GM19240 (cell line): ENCODE results near the gene ZNF665.
"Not testable (repeated sequence)": the region's sequence is repeated elsewhere in the genome, so short reads cannot be mapped to it uniquely, and the experiment has no call there.

Experiments used
- DNase-seq: peaks from one replicate; pipeline ENCODE4 v3.0.0; 2011; ENCODE audit warnings: low spot score; ENCODE audit not compliant: insufficient read length

ZNF665 gene

DNA sequence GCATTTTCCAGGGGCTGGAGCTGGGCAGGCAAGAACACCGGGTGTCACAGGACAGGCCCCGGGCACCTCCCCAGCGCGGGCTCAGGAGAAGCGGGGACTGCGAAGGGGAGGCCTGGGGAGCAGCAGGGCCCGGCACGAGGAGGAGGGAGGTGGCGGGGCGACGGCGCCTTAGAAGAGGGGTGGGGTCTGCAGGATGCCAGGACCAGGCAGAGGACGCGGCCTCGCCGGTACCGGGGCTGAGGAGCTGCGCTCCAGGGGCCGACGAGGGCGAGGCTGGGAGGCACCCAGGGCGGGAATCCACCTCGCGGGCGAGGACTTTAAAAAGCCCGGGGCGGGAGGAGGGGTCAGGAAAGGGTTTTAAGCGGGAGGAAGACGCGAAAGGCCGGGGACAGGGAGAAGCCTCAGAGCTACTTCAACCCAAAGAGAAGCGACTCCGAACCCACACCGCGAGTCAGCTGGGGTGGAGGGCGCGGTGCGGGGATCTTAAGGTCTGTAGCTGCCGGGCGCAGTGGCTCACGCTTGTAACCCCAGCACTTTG lies 35.0 kb downstream of the ZNF665 start:
- no peak for DNase-seq

- DNase-seq: no peak
These were observed 35.5 kb downstream of the ZNF665 start for GRCh38 chr19:53157626-53158025.

DNA sequence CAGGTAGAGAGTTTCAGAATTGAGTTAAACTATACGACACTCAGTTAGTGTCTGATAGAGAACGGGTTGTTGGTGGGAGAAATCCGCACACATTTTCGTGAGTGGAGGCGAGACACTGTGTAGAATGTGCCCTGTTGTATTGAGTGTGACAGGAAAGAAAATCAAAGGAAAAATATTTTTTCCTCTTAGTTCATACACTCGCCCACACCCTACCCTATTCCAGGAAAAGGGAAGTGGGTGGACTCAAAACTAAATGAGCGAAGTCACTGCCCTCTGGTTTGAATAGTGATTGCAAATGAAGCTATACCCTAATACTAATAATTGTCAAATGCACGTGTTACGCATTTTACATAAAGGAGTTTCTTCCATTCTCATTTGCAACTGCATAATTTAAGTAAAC lies 36.3 kb downstream of the ZNF665 start:
- DNase-seq: no peak

DNA sequence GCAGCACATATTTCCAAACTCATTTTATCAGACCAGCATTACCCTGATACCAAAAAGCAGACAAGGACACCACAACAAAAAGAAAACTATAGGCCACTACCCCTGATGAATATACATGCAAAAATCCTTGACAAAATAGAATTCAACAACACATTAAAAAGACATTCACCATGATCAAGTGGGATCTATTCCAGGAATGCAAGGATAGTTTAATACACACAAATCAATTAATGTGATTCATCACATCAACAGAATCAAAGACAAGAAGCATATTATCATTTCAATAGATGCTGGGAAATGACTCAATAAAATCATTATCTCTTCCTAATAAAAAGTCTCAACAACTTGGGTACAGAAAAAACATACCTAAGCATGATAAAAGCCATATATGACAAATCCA lies 45.5 kb downstream of the ZNF665 start:
- DNase-seq: no peak

GRCh38 chr19:53140351-53140750 lies 52.8 kb downstream of the ZNF665 start:
- no peak for DNase-seq

GRCh38 chr19:53136432-53136831 lies 56.7 kb downstream of the ZNF665 start:
- DNase-seq: no peak

- no peak for DNase-seq
These were observed 60.8 kb downstream of the ZNF665 start, which contains the start of gene ZNF415 for GRCh38 chr19:53132141-53132991. TSS of gene ZNF415 (minus strand) at chr19:53132910. CDS start at chr19:53122676, 10,234 bp downstream.

DNA sequence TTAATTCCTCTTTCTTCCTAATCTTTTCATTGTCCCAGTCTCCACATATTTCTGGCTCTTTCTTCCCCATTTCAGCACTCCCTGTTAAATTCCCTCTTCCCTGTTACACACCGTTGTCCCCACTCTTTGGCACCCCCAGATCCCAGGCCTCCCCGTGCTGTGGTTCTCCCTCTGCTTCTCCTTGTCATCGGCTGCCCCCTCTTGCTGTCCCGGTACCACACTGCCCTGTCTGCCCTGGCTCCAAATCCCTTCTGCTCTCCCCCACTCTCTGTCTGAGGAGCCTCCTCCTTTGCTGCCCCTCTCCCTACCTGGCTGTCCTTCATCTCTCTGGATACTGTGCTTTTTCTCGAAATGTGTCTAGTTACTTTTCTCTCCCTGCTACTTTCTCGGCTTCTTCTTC lies 61.4 kb downstream of the ZNF665 start:
- DNase-seq: no peak

DNA sequence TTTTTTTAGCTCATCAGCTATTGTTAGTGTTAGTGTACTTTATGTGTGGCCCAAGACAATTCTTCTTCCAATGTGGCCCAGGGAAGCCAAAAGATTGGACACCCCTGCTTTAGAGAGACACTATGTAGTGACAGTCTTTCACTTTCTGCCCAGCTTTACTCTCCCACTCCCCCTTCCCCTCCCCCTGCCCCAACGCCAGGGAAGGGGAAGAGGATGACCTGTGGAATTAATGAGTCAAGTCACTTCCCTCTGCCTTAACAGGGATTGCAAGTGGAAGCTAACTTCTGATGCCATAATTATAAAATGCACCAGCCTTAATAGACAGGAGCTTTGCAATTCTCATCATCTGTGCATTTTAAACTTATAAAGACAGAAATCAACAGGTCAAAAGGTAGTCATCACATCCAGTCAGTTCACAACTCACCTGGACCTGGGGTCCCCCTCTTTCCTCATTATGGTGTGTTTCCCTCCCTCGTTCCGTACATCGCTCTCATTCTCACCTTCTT lies 62.0 kb downstream of the ZNF665 start:
- DNase-seq: no peak

DNA sequence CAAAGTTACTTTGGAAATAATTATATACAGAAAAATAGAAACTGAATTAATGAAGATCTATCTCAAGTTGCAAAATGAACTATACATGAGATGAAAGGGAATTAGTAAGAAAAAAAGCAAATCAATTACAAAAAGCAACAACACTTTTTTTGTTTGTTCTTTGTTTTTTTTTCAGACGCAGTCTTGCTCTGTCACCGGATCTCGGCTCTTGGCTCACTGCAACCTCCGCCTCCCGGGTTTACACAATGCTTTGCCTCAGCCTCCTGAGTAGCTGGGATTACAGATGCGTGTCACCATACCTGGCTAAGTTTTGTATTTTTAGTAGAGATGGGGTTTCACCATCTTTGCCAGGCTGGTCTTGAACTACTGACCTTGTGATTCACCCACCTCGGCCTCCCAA lies 62.7 kb downstream of the ZNF665 start:
- DNase-seq: no peak

- DNase-seq: not testable (repeated sequence)
These were observed 66.2 kb downstream of the ZNF665 start for GRCh38 chr19:53126733-53127526.

DNA sequence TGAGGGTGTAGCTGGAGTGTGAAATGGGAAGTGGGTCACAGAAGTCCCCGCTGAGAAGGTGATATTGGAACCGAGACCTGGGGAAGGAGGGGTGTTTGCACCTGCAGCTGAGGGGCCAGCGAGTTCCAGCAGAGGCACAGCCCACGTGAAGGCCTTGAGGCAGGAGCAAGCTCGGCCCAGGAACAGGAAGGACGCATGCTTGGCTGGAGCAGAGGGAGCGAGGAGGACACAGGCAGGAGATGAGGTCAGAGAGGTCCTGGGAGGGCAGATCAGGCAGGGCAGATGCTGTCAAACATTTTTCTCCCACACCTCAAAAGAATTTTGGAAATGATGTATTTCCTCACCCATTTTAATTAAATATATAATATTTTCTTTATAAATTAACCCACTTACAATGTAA lies 69.8 kb downstream of the ZNF665 start:
- DNase-seq: no peak
